Measurements from ENCODE around the gene CYP3A4.
"Not testable (repeated sequence)": the region's sequence is repeated elsewhere in the genome, so short reads cannot be mapped to it uniquely, and the experiment has no call there.

CYP3A4 gene

GRCh38 chr7:99755085-99755484, 28.9 kb downstream of the CYP3A4 start:
- no peaks in the 10 kb centered on the region for H3K27me3 ChIP-seq (ENCODE audit: insufficient read depth, low read depth)
- no peaks in the 10 kb centered on the region for H3K4me1 ChIP-seq (ENCODE audit: low read depth, poor library complexity, severe bottlenecking)
- H2AFZ ChIP-seq (ENCODE audit: low read depth) = no peak overlapping the region
- H3K4me2 ChIP-seq = no peak overlapping the region
- no peak overlapping the region for H3K27ac ChIP-seq
- H3K36me3 ChIP-seq (ENCODE audit: insufficient read depth) = no peaks in the 10 kb centered on the region
- TF ChIP-seq, protein P1, sequence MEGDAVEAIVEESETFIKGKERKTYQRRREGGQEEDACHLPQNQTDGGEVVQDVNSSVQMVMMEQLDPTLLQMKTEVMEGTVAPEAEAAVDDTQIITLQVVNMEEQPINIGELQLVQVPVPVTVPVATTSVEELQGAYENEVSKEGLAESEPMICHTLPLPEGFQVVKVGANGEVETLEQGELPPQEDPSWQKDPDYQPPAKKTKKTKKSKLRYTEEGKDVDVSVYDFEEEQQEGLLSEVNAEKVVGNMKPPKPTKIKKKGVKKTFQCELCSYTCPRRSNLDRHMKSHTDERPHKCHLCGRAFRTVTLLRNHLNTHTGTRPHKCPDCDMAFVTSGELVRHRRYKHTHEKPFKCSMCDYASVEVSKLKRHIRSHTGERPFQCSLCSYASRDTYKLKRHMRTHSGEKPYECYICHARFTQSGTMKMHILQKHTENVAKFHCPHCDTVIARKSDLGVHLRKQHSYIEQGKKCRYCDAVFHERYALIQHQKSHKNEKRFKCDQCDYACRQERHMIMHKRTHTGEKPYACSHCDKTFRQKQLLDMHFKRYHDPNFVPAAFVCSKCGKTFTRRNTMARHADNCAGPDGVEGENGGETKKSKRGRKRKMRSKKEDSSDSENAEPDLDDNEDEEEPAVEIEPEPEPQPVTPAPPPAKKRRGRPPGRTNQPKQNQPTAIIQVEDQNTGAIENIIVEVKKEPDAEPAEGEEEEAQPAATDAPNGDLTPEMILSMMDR (conservative IDR thresholded peaks at IDR 0.05; ENCODE audit: low read depth, low read length) = no peak
- no peaks in the 10 kb centered on the region for H3K79me2 ChIP-seq (ENCODE audit: insufficient read depth, low read depth)
- no peaks in the 10 kb centered on the region for H4K20me1 ChIP-seq (ENCODE audit: insufficient read depth)
- H3K4me3 ChIP-seq (IDR thresholded peaks at IDR 0.05; ENCODE audit: insufficient read depth, low read depth, low read length) = no peak overlapping the region
- H3K9ac ChIP-seq = no peak overlapping the region

GRCh38 chr7:99752356-99752755, 31.6 kb downstream of the CYP3A4 start:
- H3K27me3 ChIP-seq (ENCODE audit: insufficient read depth, low read depth) = no peaks in the 10 kb centered on the region
- TF ChIP-seq, protein P1 (conservative IDR thresholded peaks at IDR 0.05; ENCODE audit: low read depth, low read length) = no peak
- H4K20me1 ChIP-seq (ENCODE audit: insufficient read depth) = no peaks in the 10 kb centered on the region
- no peaks in the 10 kb centered on the region for H3K4me1 ChIP-seq (ENCODE audit: low read depth, poor library complexity, severe bottlenecking)
- no peak overlapping the region for H3K4me3 ChIP-seq (IDR thresholded peaks at IDR 0.05; ENCODE audit: insufficient read depth, low read depth, low read length)
- H3K9ac ChIP-seq = no peak overlapping the region
- no peak overlapping the region for H3K4me2 ChIP-seq
- H2AFZ ChIP-seq (ENCODE audit: low read depth) = no peak overlapping the region
- H3K36me3 ChIP-seq (ENCODE audit: insufficient read depth) = no peaks in the 10 kb centered on the region
- H3K79me2 ChIP-seq (ENCODE audit: insufficient read depth, low read depth) = no peaks in the 10 kb centered on the region
- H3K27ac ChIP-seq = no peak overlapping the region

DNA sequence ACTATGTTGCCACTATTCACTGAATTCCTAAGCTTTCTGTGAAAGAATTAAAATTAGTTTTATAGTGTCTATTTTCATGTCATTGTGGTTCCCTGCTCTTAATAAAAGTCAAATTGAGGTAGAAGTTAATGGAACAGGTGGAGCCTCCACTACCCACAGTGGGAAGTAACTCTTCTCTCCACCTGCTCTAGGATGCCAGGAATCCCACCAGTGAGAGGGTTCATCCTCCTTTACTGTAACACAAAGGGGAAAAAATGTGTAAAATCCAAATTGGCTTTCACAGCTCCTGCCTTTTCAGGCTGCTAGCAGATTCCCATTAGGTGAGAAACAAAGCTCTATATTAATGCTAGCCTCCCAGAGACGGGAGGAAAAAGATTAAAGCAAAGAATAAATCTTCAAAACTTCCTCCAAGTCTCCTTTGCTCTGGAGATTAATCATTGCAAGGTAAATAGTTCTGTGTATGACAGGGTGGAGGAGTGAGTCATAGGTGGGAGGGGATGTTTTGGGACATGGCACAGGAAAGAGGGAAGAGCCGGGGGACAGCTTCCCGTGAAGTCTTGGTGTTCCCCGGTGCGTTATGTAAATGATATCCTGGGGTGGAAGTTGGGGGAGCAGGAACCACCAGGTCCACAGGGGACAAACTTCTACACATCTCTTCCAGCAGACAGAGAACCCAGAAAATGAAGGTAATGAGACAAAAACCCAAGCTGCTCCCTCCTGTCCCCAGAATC, 32.5 kb downstream of the CYP3A4 start:
- H3K4me3 ChIP-seq (IDR thresholded peaks at IDR 0.05; ENCODE audit: insufficient read depth, low read depth, low read length); H3K4me1 ChIP-seq (ENCODE audit: low read depth, poor library complexity, severe bottlenecking); H3K36me3 ChIP-seq (ENCODE audit: insufficient read depth); H3K9ac ChIP-seq; H3K27ac ChIP-seq; H3K4me2 ChIP-seq; H3K27me3 ChIP-seq (ENCODE audit: insufficient read depth, low read depth); H2AFZ ChIP-seq (ENCODE audit: low read depth); H4K20me1 ChIP-seq (ENCODE audit: insufficient read depth); H3K79me2 ChIP-seq (ENCODE audit: insufficient read depth, low read depth): not testable (repeated sequence)

GRCh38 chr7:99748846-99749579, 35.0 kb downstream of the CYP3A4 start:
- Histone ChIP-seq H3K27ac (no peak overlapping the region), H3K79me2 (ENCODE audit: insufficient read depth, low read depth) (no peaks in the 10 kb centered on the region), H2AFZ (ENCODE audit: low read depth) (no peak overlapping the region), H3K4me3 (IDR thresholded peaks at IDR 0.05; ENCODE audit: insufficient read depth, low read depth, low read length) (no peak overlapping the region), H3K36me3 (ENCODE audit: insufficient read depth) (no peaks in the 10 kb centered on the region), H3K27me3 (ENCODE audit: insufficient read depth, low read depth) (no peaks in the 10 kb centered on the region), H3K4me1 (ENCODE audit: low read depth, poor library complexity, severe bottlenecking) (no peaks in the 10 kb centered on the region), H3K9ac (no peak overlapping the region), H4K20me1 (ENCODE audit: insufficient read depth) (no peaks in the 10 kb centered on the region), H3K4me2 (no peak overlapping the region)
- TF ChIP-seq, protein P1 (conservative IDR thresholded peaks at IDR 0.05; ENCODE audit: low read depth, low read length) = no peak

DNA sequence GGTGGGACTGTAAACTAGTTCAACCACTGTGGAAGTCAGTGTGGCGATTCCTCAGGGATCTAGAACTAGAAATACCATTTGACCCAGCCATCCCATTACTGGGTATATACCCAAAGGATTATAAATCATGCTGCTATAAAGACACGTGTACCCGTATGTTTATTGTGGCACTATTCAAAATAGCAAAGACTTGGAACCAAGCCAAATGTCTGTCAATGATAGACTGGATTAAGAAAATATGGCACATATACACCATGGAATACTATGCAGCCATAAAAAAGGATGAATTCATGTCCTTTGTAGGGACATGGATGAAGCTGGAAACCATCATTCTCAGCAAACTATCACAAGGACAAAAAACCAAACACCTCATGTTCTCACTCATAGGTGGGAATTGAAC, 37.1 kb downstream of the CYP3A4 start:
- H3K4me3 ChIP-seq (IDR thresholded peaks at IDR 0.05; ENCODE audit: insufficient read depth, low read depth, low read length); H3K4me2 ChIP-seq; H4K20me1 ChIP-seq (ENCODE audit: insufficient read depth): not testable (repeated sequence)

GRCh38 chr7:99745395-99745794, 38.6 kb downstream of the CYP3A4 start:
- not testable (repeated sequence) for H3K4me2 ChIP-seq; H3K27ac ChIP-seq; H3K36me3 ChIP-seq (ENCODE audit: insufficient read depth); H3K9ac ChIP-seq; H3K4me1 ChIP-seq (ENCODE audit: low read depth, poor library complexity, severe bottlenecking); H2AFZ ChIP-seq (ENCODE audit: low read depth); H4K20me1 ChIP-seq (ENCODE audit: insufficient read depth); H3K27me3 ChIP-seq (ENCODE audit: insufficient read depth, low read depth); H3K4me3 ChIP-seq (IDR thresholded peaks at IDR 0.05; ENCODE audit: insufficient read depth, low read depth, low read length); H3K79me2 ChIP-seq (ENCODE audit: insufficient read depth, low read depth)

More for the DNA sequence above, 37.1 kb downstream of the CYP3A4 start:
- H2AFZ ChIP-seq (ENCODE audit: low read depth); H3K27ac ChIP-seq; H3K27me3 ChIP-seq (ENCODE audit: insufficient read depth, low read depth); H3K9ac ChIP-seq; H3K4me1 ChIP-seq (ENCODE audit: low read depth, poor library complexity, severe bottlenecking); H3K79me2 ChIP-seq (ENCODE audit: insufficient read depth, low read depth); H3K36me3 ChIP-seq (ENCODE audit: insufficient read depth): not testable (repeated sequence)

Data from KMS-11 (cell line).